ENCODE measurements around the gene TFAP2B.

Gene TFAP2B

DNA sequence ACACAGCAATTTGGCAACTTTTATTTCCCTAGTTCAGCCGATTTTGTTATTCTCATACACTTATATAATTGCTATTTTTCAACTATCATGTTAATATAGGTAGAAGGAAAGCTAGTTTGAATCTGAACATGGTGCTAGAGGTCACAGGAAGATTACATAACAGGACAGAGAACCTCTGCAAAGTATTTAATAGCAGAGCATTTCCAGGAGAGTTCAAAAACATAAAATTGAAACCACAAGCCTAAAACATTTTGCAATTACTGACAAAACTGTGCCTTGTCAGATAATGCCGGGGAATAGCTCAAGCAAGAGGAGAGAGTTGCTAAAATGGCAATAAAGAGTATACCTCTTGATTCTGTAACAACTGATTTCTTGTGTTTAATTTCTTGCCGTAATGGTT, 70.8 kb downstream of the TFAP2B start:
- Histone ChIP-seq H3K9me3 (ENCODE audit: low read length) (no peaks in the 10 kb centered on the region), H3K27ac (ENCODE audit: low read depth, low read length) (no peak overlapping the region)

GRCh38 chr6:50889935-50890334, 71.3 kb downstream of the TFAP2B start:
- no peaks in the 10 kb centered on the region for H3K4me1 ChIP-seq (ENCODE audit: insufficient read depth, low read length)
- no peaks in the 10 kb centered on the region for H3K36me3 ChIP-seq (ENCODE audit: insufficient read depth, low read length)
- no peaks in the 10 kb centered on the region for H3K9me3 ChIP-seq (ENCODE audit: low read length)
- no peaks in the 10 kb centered on the region for H3K27me3 ChIP-seq (ENCODE audit: control insufficient read depth in 1 of 2, insufficient read depth in 2 of 2, low read length in 2 of 2)
- H3K9ac ChIP-seq (ENCODE audit: low read length): no peak overlapping the region
- no peak overlapping the region for H3K27ac ChIP-seq (ENCODE audit: low read depth, low read length)
- no peak overlapping the region for H3K4me3 ChIP-seq (ENCODE audit: low read depth in 1 of 2, low read length in 2 of 2)

More for the DNA sequence above, 70.8 kb downstream of the TFAP2B start:
- H3K4me1 ChIP-seq (ENCODE audit: insufficient read depth, low read length): no peaks in the 10 kb centered on the region
- H3K9ac ChIP-seq (ENCODE audit: low read length): no peak overlapping the region
- no peaks in the 10 kb centered on the region for H3K36me3 ChIP-seq (ENCODE audit: insufficient read depth, low read length)
- no peak overlapping the region for H3K4me3 ChIP-seq (ENCODE audit: low read depth in 1 of 2, low read length in 2 of 2)
- no peaks in the 10 kb centered on the region for H3K27me3 ChIP-seq (ENCODE audit: control insufficient read depth in 1 of 2, insufficient read depth in 2 of 2, low read length in 2 of 2)

GRCh38 chr6:50890579-50890978, 71.9 kb downstream of the TFAP2B start:
- no peaks in the 10 kb centered on the region for H3K27me3 ChIP-seq (ENCODE audit: control insufficient read depth in 1 of 2, insufficient read depth in 2 of 2, low read length in 2 of 2)
- H3K4me3 ChIP-seq (ENCODE audit: low read depth in 1 of 2, low read length in 2 of 2): no peak overlapping the region
- no peak overlapping the region for H3K9ac ChIP-seq (ENCODE audit: low read length)
- no peak overlapping the region for H3K27ac ChIP-seq (ENCODE audit: low read depth, low read length)
- no peaks in the 10 kb centered on the region for H3K36me3 ChIP-seq (ENCODE audit: insufficient read depth, low read length)
- no peaks in the 10 kb centered on the region for H3K9me3 ChIP-seq (ENCODE audit: low read length)
- H3K4me1 ChIP-seq (ENCODE audit: insufficient read depth, low read length): no peaks in the 10 kb centered on the region

GRCh38 chr6:50891290-50891689, 72.6 kb downstream of the TFAP2B start:
- H3K36me3 ChIP-seq (ENCODE audit: insufficient read depth, low read length): no peaks in the 10 kb centered on the region
- no peaks in the 10 kb centered on the region for H3K9me3 ChIP-seq (ENCODE audit: low read length)
- no peak overlapping the region for H3K27ac ChIP-seq (ENCODE audit: low read depth, low read length)
- no peak overlapping the region for H3K9ac ChIP-seq (ENCODE audit: low read length)
- no peaks in the 10 kb centered on the region for H3K27me3 ChIP-seq (ENCODE audit: control insufficient read depth in 1 of 2, insufficient read depth in 2 of 2, low read length in 2 of 2)
- H3K4me3 ChIP-seq (ENCODE audit: low read depth in 1 of 2, low read length in 2 of 2): no peak overlapping the region
- no peaks in the 10 kb centered on the region for H3K4me1 ChIP-seq (ENCODE audit: insufficient read depth, low read length)
